ENCODE results near the gene TFPI. TPM values are rescaled to one million over a fixed set of nuclear protein-coding genes. Genes with fewer than 3 reads are reported as not detected.

TFPI gene
- total RNA-seq, 1 donor from 2014 or later: 89.7 TPM

DNA sequence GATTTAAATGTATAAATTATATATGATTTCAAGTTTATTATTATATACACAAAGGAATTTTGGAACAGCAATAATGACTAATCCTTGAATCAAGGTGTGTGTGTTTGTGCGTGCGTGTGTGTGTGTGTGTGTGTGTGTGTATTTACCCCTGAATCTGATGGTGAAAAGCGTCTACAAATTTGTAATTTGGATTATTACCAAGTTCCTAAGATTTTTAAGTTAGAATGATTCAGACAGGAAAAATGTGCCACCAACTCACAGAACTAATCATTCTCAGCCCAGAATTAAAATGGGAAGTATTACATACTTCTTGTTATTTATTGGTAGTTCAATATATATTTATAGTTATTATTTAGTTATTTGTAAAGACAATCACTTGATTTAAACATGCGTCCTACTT, 118.5 kb downstream of the TFPI start:
- TF ChIP-seq, protein P1, sequence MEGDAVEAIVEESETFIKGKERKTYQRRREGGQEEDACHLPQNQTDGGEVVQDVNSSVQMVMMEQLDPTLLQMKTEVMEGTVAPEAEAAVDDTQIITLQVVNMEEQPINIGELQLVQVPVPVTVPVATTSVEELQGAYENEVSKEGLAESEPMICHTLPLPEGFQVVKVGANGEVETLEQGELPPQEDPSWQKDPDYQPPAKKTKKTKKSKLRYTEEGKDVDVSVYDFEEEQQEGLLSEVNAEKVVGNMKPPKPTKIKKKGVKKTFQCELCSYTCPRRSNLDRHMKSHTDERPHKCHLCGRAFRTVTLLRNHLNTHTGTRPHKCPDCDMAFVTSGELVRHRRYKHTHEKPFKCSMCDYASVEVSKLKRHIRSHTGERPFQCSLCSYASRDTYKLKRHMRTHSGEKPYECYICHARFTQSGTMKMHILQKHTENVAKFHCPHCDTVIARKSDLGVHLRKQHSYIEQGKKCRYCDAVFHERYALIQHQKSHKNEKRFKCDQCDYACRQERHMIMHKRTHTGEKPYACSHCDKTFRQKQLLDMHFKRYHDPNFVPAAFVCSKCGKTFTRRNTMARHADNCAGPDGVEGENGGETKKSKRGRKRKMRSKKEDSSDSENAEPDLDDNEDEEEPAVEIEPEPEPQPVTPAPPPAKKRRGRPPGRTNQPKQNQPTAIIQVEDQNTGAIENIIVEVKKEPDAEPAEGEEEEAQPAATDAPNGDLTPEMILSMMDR (IDR thresholded peaks at IDR 0.05; ENCODE audit: unreplicated experiment): no peak
- no peak overlapping the region for H3K27ac Mint-ChIP-seq
- no peaks in the 10 kb centered on the region for H3K9me3 Mint-ChIP-seq
- H3K4me1 Mint-ChIP-seq: peaks cover 8% of the 10 kb centered on the region
- H3K36me3 Mint-ChIP-seq: no peaks in the 10 kb centered on the region
- DNase-seq (ENCODE audit: low spot score in 2 of 2, unreplicated experiment in 2 of 2): no peak
- H3K27me3 Mint-ChIP-seq (ENCODE audit: low read depth): no peaks in the 10 kb centered on the region
- no peak overlapping the region for H3K4me3 Mint-ChIP-seq

DNA sequence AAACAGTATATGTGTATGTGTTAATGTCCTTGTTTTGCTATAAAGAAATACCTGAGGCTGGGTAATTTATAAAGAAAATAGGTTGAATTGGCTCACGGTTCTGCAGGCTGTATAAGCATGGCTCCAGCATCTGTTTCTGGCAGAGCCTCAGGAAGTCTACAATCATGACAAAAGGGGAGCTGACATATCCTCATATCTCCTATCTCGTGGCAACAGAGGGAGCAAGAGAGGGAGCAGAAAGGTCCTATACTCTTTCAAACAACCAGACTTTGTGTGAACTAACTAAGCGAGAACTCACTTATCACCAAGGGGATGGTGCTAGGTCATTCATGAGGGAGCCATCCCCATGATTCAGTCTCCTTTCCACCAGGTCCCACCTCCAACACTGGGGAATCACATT, 119.2 kb downstream of the TFPI start:
- Mint-ChIP-seq H3K27me3 (ENCODE audit: low read depth) (no peaks in the 10 kb centered on the region), H3K27ac (no peak overlapping the region), H3K4me1 (peaks cover 7% of the 10 kb centered on the region), H3K4me3 (no peak overlapping the region), H3K36me3 (no peaks in the 10 kb centered on the region), H3K9me3 (no peaks in the 10 kb centered on the region)
- TF ChIP-seq, protein P1 (IDR thresholded peaks at IDR 0.05; ENCODE audit: unreplicated experiment): no peak
- no peak for DNase-seq (ENCODE audit: low spot score in 2 of 2, unreplicated experiment in 2 of 2)

DNA sequence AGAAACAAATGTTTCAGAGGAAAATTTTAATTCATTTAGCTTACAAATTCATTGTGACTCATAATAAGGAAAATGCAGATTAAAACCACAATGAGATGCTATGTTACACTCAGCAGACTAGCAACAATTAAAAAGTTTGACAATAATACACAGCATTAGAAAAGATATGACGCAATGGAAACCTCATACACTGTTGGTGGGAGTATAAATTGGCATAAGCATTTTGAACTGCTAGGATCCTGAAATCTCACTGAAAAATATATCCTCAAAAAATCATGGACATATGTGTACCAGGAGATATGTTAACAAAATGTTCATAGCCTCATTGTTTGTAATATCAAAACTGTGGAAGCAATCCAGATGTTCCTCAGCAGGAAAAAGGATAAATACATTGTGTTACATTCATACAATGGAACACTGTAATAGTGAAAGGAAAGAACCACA, 119.9 kb downstream of the TFPI start:
- Mint-ChIP-seq H3K9me3 (no peaks in the 10 kb centered on the region), H3K4me3 (no peak overlapping the region), H3K36me3 (no peaks in the 10 kb centered on the region), H3K4me1 (peaks cover under 1% of the 10 kb centered on the region), H3K27me3 (ENCODE audit: low read depth) (no peaks in the 10 kb centered on the region), H3K27ac (no peak overlapping the region)
- TF ChIP-seq, protein P1 (IDR thresholded peaks at IDR 0.05; ENCODE audit: unreplicated experiment): no peak
- DNase-seq (ENCODE audit: low spot score in 2 of 2, unreplicated experiment in 2 of 2): no peak

DNA sequence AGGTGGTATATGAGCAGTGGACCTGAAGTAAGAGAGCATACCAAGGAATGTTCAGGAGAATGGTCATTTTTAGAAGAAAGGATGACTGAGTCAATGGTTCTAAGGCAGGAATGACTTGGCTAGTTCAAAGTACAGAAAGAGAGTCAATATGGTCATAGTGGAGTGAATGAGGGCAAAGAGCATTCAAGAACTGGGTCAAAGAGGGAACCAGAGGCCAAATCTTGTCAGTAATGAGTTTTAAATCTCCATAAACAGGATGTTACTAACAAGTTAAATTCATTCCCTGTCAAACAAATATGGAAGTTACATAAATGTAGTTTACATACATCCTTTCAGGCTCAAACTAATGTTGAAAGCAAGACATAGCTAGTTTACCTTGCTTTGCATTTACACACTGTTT, 122.3 kb downstream of the TFPI start:
- TF ChIP-seq, protein P1 (IDR thresholded peaks at IDR 0.05; ENCODE audit: unreplicated experiment): no peak
- Mint-ChIP-seq H3K36me3 (no peaks in the 10 kb centered on the region), H3K27me3 (ENCODE audit: low read depth) (no peaks in the 10 kb centered on the region), H3K27ac (no peak overlapping the region), H3K4me3 (no peak overlapping the region), H3K4me1 (no peaks in the 10 kb centered on the region), H3K9me3 (no peaks in the 10 kb centered on the region)
- DNase-seq (ENCODE audit: low spot score in 2 of 2, unreplicated experiment in 2 of 2): no peak

DNA sequence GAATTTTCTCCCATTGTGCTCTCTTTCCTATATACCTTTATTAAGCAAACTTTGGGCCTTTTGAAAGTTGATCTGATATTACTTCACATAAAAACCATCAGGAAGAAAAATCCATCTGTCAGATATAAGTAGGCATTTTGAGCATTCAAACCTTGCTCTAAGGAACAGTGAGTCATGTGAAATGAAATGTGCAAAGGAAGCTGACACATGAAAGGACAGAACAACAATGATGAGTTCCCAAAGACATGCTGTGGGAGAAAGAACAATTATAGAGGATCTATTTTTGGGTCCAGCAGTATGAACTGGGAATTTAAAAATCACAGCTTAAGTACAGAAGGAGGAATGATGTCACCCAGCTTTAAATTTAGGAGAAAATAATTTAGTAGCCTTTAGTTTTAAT, 124.2 kb downstream of the TFPI start:
- no peak overlapping the region for H3K27ac Mint-ChIP-seq
- H3K36me3 Mint-ChIP-seq: no peaks in the 10 kb centered on the region
- TF ChIP-seq, protein P1 (IDR thresholded peaks at IDR 0.05; ENCODE audit: unreplicated experiment): no peak
- no peak overlapping the region for H3K4me3 Mint-ChIP-seq
- H3K27me3 Mint-ChIP-seq (ENCODE audit: low read depth): no peaks in the 10 kb centered on the region
- no peak for DNase-seq (ENCODE audit: low spot score in 2 of 2, unreplicated experiment in 2 of 2)
- no peaks in the 10 kb centered on the region for H3K9me3 Mint-ChIP-seq
- H3K4me1 Mint-ChIP-seq: no peaks in the 10 kb centered on the region

DNA sequence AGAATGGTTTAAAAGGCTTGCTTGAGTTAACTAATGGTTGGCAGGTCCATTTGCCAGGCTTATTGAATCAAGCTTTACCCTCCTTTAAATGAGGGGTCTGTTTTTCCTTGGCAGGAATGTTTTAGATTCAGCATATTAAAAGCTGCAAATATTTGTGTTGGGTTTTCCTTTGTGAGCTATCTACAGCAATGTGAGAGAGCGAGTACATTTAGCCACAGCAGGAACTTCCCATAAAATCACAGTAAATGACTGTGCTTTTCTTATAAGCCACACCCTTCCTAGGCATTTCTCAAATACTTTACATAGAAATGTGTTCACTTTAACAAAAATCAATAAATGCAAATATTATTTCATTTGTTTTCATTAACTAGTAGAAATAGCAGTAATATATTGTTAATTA, 130.1 kb downstream of the TFPI start:
- Mint-ChIP-seq H3K9me3 (no peaks in the 10 kb centered on the region), H3K4me3 (no peak overlapping the region), H3K27me3 (ENCODE audit: low read depth) (no peaks in the 10 kb centered on the region), H3K27ac (no peak overlapping the region), H3K36me3 (no peaks in the 10 kb centered on the region), H3K4me1 (peaks cover 8% of the 10 kb centered on the region)
- TF ChIP-seq, protein P1 (IDR thresholded peaks at IDR 0.05; ENCODE audit: unreplicated experiment): no peak
- no peak for DNase-seq (ENCODE audit: low spot score in 2 of 2, unreplicated experiment in 2 of 2)
